PC-9 (cell line): ENCODE data around the gene KCNIP2.

Experiments
- EZH2 ChIP-seq: fragments of 200-600 bp; sonication (generic); IDR thresholded peaks from 2 replicates; pipeline ENCODE4 v1.8.0; 2017; ENCODE audit warnings: antibody characterized with exemption, low read depth
- TF ChIP-seq, protein P1 (sequence below): fragments of 200-600 bp; sonication (generic); conservative IDR thresholded peaks from 2 replicates; pipeline ENCODE4 v1.6.1; 2017; ENCODE audit warnings: mixed run types, antibody characterized with exemption, mild to moderate bottlenecking, moderate library complexity

DNA sequence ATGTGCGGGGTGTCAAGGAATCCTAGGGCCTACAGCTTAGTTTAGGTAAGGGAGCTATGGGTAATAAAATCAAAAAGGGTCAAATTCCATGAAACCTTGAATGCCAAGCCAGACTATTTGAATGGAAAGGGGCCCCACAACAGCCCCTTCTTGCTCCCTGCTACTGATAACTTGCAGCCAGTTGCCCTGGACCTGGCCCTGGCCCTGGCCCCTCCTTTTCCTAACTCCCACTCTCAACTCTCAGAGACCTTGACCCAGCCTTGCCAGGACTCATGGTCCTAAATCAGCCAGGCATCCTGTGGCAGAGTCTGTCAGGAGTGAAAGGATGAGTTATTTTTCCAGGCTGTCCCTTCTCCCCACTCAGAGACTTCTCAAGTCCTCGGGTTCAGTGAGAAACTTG, 5.9 kb downstream of the KCNIP2 start:
- no peak for TF ChIP-seq EZH2
- TF ChIP-seq, protein P1, sequence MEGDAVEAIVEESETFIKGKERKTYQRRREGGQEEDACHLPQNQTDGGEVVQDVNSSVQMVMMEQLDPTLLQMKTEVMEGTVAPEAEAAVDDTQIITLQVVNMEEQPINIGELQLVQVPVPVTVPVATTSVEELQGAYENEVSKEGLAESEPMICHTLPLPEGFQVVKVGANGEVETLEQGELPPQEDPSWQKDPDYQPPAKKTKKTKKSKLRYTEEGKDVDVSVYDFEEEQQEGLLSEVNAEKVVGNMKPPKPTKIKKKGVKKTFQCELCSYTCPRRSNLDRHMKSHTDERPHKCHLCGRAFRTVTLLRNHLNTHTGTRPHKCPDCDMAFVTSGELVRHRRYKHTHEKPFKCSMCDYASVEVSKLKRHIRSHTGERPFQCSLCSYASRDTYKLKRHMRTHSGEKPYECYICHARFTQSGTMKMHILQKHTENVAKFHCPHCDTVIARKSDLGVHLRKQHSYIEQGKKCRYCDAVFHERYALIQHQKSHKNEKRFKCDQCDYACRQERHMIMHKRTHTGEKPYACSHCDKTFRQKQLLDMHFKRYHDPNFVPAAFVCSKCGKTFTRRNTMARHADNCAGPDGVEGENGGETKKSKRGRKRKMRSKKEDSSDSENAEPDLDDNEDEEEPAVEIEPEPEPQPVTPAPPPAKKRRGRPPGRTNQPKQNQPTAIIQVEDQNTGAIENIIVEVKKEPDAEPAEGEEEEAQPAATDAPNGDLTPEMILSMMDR: no peak
